Mesothelial cell of epicardium (in vitro differentiated cells): ENCODE results near the gene FOLR1. TPM values are rescaled to one million over a fixed set of nuclear protein-coding genes. Genes with fewer than 3 reads are reported as not detected.
A peak's percentile ranks its signal among the peaks of the same experiment; 100 is the strongest.

ENCODE experiments used
- DNase-seq, 2 experiments: peaks; one replicate each; pipeline ENCODE4 v3.0.0; 2021; ENCODE audit warnings: low spot score in 2 of 2; ENCODE audit not compliant: unreplicated experiment in 2 of 2
- H3K27ac Mint-ChIP-seq: 2 replicates; pipeline ENCODE4 v1.8.0; 2021; ENCODE audit warnings: mixed read lengths
- H3K27me3 Mint-ChIP-seq: 2 replicates; pipeline ENCODE4 v1.8.0; 2021; ENCODE audit warnings: low read depth, mixed read lengths
- H3K36me3 Mint-ChIP-seq: 2 replicates; pipeline ENCODE4 v1.8.0; 2021; ENCODE audit warnings: mixed read lengths
- H3K4me1 Mint-ChIP-seq: 2 replicates; pipeline ENCODE4 v1.8.0; 2021; ENCODE audit warnings: mixed read lengths
- H3K4me3 Mint-ChIP-seq: 2 replicates; pipeline ENCODE4 v1.8.0; 2021; ENCODE audit warnings: mild to moderate bottlenecking, moderate library complexity, mixed read lengths
- H3K9me3 Mint-ChIP-seq: 2 replicates; pipeline ENCODE4 v1.8.0; 2021; ENCODE audit warnings: mixed read lengths
- CTCF ChIP-seq: fragments of 200-600 bp; sonication (generic); IDR thresholded peaks from one replicate; pipeline ENCODE4 v1.5.0; 2021; ENCODE audit warnings: antibody characterized with exemption; ENCODE audit not compliant: unreplicated experiment
- total RNA-seq: library from RNA; stranded (reverse); gene quantifications from 3 replicates; pipeline ENCODE4 v1.2.1, GENCODE V29; 2021

Gene FOLR1
- total RNA-seq, 1 donor from 2014 or later = 1.0 TPM

- H3K4me3 Mint-ChIP-seq = peak overlapping the region; percentile 15
- no peak for DNase-seq
- no peak overlapping the region for H3K27ac Mint-ChIP-seq
- H3K36me3 Mint-ChIP-seq = peaks cover 12% of the 10 kb centered on the region
- no peaks in the 10 kb centered on the region for H3K9me3 Mint-ChIP-seq
- no peaks in the 10 kb centered on the region for H3K27me3 Mint-ChIP-seq
- H3K4me1 Mint-ChIP-seq = peaks cover 27% of the 10 kb centered on the region
- no peak for TF ChIP-seq CTCF
Measured at GRCh38 chr11:72226701-72227100, 34.8 kb downstream of the FOLR1 start.

- Mint-ChIP-seq H3K36me3 (peaks cover 19% of the 10 kb centered on the region), H3K27ac (no peak overlapping the region), H3K4me1 (peaks cover 21% of the 10 kb centered on the region), H3K27me3 (no peaks in the 10 kb centered on the region), H3K9me3 (no peaks in the 10 kb centered on the region), H3K4me3 (no peak overlapping the region)
- no peak for TF ChIP-seq CTCF
- no peak for DNase-seq
Measured at GRCh38 chr11:72227316-72228228, 35.6 kb downstream of the FOLR1 start.

- TF ChIP-seq CTCF = no peak
- H3K36me3 Mint-ChIP-seq = peaks cover 21% of the 10 kb centered on the region
- H3K4me3 Mint-ChIP-seq = no peak overlapping the region
- H3K27ac Mint-ChIP-seq = no peak overlapping the region
- no peaks in the 10 kb centered on the region for H3K9me3 Mint-ChIP-seq
- H3K27me3 Mint-ChIP-seq = no peaks in the 10 kb centered on the region
- no peak for DNase-seq
- H3K4me1 Mint-ChIP-seq = peaks cover 16% of the 10 kb centered on the region
Measured at GRCh38 chr11:72228229-72228843, 36.4 kb downstream of the FOLR1 start.

- Mint-ChIP-seq H3K4me1 (peaks cover 16% of the 10 kb centered on the region), H3K4me3 (no peak overlapping the region), H3K27ac (no peak overlapping the region), H3K9me3 (no peaks in the 10 kb centered on the region), H3K36me3 (peaks cover 26% of the 10 kb centered on the region), H3K27me3 (no peaks in the 10 kb centered on the region)
- no peak for TF ChIP-seq CTCF
- no peak for DNase-seq
Measured at GRCh38 chr11:72228844-72229231, 36.9 kb downstream of the FOLR1 start.

GRCh38 chr11:72229336-72229924, 37.5 kb downstream of the FOLR1 start:
- no peak for TF ChIP-seq CTCF
- H3K9me3 Mint-ChIP-seq = no peaks in the 10 kb centered on the region
- H3K36me3 Mint-ChIP-seq = peaks cover 31% of the 10 kb centered on the region
- H3K4me3 Mint-ChIP-seq = no peak overlapping the region
- no peak for DNase-seq
- peaks cover 16% of the 10 kb centered on the region for H3K4me1 Mint-ChIP-seq
- no peak overlapping the region for H3K27ac Mint-ChIP-seq
- no peaks in the 10 kb centered on the region for H3K27me3 Mint-ChIP-seq
